NCI-H460 (cell line): Measurements from ENCODE around the gene PHF21A. TPM values are rescaled to one million over a fixed set of nuclear protein-coding genes. Genes with fewer than 3 reads are reported as not detected.

Experiments used
- DNase-seq: peaks from one replicate; pipeline ENCODE4 v3.0.0-alpha.2; 2016; ENCODE audit warnings: low read depth; ENCODE audit errors: extremely low read depth
- total RNA-seq: library from RNA; depleted of rRNA; stranded (reverse); fragments of >200 nt; shearing (Covaris generic); gene quantifications from 2 replicates; pipeline ENCODE4 v1.2.3, GENCODE V29; 2014

Gene PHF21A
- total RNA-seq, 1 experiment from 2014 or later = 16.1 TPM

GRCh38 chr11:45924036-45924915, 197.0 kb downstream of the PHF21A start:
- DNase-seq = no peak

- DNase-seq = no peak
These were observed 198.7 kb downstream of the PHF21A start, which contains the start of gene LARGE2 for GRCh38 chr11:45922425-45923082. Gene LARGE2 (plus strand): TSS chr11:45922656. CDS start chr11:45922883, 227 bp downstream.

GRCh38 chr11:45921561-45922424, 199.5 kb downstream of the PHF21A start:
- no peak for DNase-seq

GRCh38 chr11:45920531-45921477, 200.4 kb downstream of the PHF21A start:
- DNase-seq = no peak

GRCh38 chr11:45919806-45920530, 201.3 kb downstream of the PHF21A start:
- DNase-seq = no peak

- no peak for DNase-seq
These were observed 202.1 kb downstream of the PHF21A start for GRCh38 chr11:45918962-45919675.

GRCh38 chr11:45918331-45918941, 202.8 kb downstream of the PHF21A start:
- DNase-seq = peak; percentile 59

GRCh38 chr11:45917623-45918330, 203.5 kb downstream of the PHF21A start, which contains the start of gene PEX16:
Gene PEX16 (minus strand): TSS chr11:45917877. CDS start chr11:45917811, 66 bp downstream.
- peak; percentile 93 for DNase-seq

- no peak for DNase-seq
These were observed 204.0 kb downstream of the PHF21A start for GRCh38 chr11:45917286-45917622.

- DNase-seq = no peak
These were observed 205.8 kb downstream of the PHF21A start for GRCh38 chr11:45915446-45915845.

- no peak for DNase-seq
These were observed 207.2 kb downstream of the PHF21A start for GRCh38 chr11:45913942-45914635.

GRCh38 chr11:45913514-45913913, 207.7 kb downstream of the PHF21A start:
- no peak for DNase-seq

- DNase-seq = no peak
These were observed 210.6 kb downstream of the PHF21A start for GRCh38 chr11:45910623-45911022.

GRCh38 chr11:45909594-45910475, 211.4 kb downstream of the PHF21A start:
- no peak for DNase-seq

- no peak for DNase-seq
These were observed 213.3 kb downstream of the PHF21A start for GRCh38 chr11:45907911-45908370.
